ENCODE measurements around the gene MAP1LC3B. TPM values are rescaled to one million over a fixed set of nuclear protein-coding genes. Genes with fewer than 3 reads are reported as not detected.

MAP1LC3B gene
- total RNA-seq, 1 experiment from 2014 or later, result 45.3 TPM

DNA sequence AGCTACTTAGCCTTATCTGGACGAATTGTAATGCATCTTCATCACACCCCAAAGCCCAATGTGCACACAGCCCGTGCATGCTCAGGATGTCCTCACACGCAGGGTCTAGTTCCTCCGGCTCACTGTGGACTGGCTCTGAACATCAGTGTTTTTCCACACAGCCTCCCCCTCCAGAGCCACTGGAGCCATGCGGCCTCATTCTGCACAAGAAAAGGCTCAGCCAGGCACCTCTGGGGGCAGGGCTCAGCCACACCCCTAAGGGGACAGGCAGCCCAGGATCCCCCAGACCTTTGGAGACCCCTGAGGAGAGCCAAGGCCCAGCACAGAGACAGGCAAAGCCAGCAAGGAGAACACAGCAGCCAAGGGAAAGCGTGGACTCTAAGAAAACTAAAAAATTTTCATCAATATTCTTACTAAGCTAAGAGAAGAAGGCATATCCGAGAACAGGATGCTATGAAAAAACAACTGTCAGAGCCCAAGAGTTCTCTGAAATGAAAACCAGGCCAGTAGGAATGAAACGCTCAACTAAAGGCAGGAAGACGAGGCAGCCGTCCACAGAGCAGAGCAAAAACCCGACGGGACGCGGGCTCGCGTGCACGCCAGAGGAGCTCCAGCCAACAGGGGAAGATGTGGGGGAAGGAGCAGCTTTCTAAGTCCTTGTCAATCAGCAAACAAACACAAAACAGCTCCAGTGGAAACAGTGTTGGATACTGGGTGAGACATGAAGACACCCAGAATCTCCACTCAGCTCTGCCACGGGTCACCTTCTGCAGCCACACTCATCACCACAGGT lies 34.5 kb downstream of the MAP1LC3B start:
- Histone ChIP-seq H3K27ac (no peak overlapping the region), H3K4me2 (no peak overlapping the region), H3K4me3 (no peak overlapping the region), H4K20me1 (ENCODE audit: insufficient read depth) (peaks cover 5% of the 10 kb centered on the region), H3K9me2 (ENCODE audit: insufficient read depth) (no peaks in the 10 kb centered on the region), H3K9me3 (ENCODE audit: insufficient read depth, low read depth) (no peaks in the 10 kb centered on the region), H2AFZ (no peak overlapping the region), H3F3A (ENCODE audit: insufficient read depth, low read depth) (no peaks in the 10 kb centered on the region), H3K36me3 (ENCODE audit: low read depth) (no peaks in the 10 kb centered on the region), H3K79me2 (ENCODE audit: low read depth) (no peaks in the 10 kb centered on the region), H3K4me1 (replicated peaks; ENCODE audit: insufficient read depth) (no peaks in the 10 kb centered on the region), H3K27me3 (ENCODE audit: insufficient read depth, low read depth) (no peaks in the 10 kb centered on the region)
- CTCF ChIA-PET, result no interaction called here
- no peak for TF ChIP-seq EZH2 (IDR thresholded peaks at IDR 0.05; ENCODE audit: low read depth)
- TF ChIP-seq, protein P1, sequence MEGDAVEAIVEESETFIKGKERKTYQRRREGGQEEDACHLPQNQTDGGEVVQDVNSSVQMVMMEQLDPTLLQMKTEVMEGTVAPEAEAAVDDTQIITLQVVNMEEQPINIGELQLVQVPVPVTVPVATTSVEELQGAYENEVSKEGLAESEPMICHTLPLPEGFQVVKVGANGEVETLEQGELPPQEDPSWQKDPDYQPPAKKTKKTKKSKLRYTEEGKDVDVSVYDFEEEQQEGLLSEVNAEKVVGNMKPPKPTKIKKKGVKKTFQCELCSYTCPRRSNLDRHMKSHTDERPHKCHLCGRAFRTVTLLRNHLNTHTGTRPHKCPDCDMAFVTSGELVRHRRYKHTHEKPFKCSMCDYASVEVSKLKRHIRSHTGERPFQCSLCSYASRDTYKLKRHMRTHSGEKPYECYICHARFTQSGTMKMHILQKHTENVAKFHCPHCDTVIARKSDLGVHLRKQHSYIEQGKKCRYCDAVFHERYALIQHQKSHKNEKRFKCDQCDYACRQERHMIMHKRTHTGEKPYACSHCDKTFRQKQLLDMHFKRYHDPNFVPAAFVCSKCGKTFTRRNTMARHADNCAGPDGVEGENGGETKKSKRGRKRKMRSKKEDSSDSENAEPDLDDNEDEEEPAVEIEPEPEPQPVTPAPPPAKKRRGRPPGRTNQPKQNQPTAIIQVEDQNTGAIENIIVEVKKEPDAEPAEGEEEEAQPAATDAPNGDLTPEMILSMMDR (conservative IDR thresholded peaks at IDR 0.05), result no peak
- no TSS peak for BruUV-seq (replicated peaks)
- intact Hi-C loops (cut with micrococcal nuclease; ENCODE audit: unreplicated experiment), result no loop called here
- no peak for DNase-seq
- POLR2A ChIA-PET (ENCODE audit: unreplicated experiment), result no interaction called here

DNA sequence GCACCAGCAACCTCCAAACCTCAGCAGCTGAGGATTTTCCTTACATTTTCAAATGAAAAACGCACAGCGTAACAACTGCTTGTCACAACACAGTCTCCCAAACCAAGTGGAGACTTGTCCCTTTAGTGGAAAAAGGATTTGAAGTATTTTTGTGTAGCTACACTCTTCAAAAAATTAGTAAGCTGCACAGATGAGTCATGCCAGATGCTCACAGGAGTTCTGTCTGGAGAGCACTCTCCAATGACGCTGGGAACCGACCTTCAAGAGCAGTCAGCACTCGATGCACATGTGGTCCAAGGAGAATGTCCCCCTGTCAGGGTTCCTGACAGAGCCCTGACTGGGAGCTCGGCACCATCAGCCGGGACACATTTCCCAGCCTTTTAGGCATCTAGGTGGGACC lies 39.8 kb downstream of the MAP1LC3B start:
- H3K27ac ChIP-seq, result no peak overlapping the region
- no peak overlapping the region for H3K4me3 ChIP-seq
- H2AFZ ChIP-seq, result no peak overlapping the region
- H3K79me2 ChIP-seq (ENCODE audit: low read depth), result no peaks in the 10 kb centered on the region
- intact Hi-C loops (cut with micrococcal nuclease; ENCODE audit: unreplicated experiment), result no loop called here
- DNase-seq, result no peak
- H3K9me2 ChIP-seq (ENCODE audit: insufficient read depth), result no peaks in the 10 kb centered on the region
- CTCF ChIA-PET, result no interaction called here
- BruUV-seq (replicated peaks), result no TSS peak
- POLR2A ChIA-PET (ENCODE audit: unreplicated experiment), result no interaction called here
- no peak for TF ChIP-seq EZH2 (IDR thresholded peaks at IDR 0.05; ENCODE audit: low read depth)
- TF ChIP-seq, protein P1 (conservative IDR thresholded peaks at IDR 0.05), result no peak
- H3F3A ChIP-seq (ENCODE audit: insufficient read depth, low read depth), result no peaks in the 10 kb centered on the region
- peaks cover 5% of the 10 kb centered on the region for H4K20me1 ChIP-seq (ENCODE audit: insufficient read depth)
- no peaks in the 10 kb centered on the region for H3K36me3 ChIP-seq (ENCODE audit: low read depth)
- H3K4me1 ChIP-seq (replicated peaks; ENCODE audit: insufficient read depth), result no peaks in the 10 kb centered on the region
- H3K9me3 ChIP-seq (ENCODE audit: insufficient read depth, low read depth), result no peaks in the 10 kb centered on the region
- H3K4me2 ChIP-seq, result no peak overlapping the region
- no peaks in the 10 kb centered on the region for H3K27me3 ChIP-seq (ENCODE audit: insufficient read depth, low read depth)

DNA sequence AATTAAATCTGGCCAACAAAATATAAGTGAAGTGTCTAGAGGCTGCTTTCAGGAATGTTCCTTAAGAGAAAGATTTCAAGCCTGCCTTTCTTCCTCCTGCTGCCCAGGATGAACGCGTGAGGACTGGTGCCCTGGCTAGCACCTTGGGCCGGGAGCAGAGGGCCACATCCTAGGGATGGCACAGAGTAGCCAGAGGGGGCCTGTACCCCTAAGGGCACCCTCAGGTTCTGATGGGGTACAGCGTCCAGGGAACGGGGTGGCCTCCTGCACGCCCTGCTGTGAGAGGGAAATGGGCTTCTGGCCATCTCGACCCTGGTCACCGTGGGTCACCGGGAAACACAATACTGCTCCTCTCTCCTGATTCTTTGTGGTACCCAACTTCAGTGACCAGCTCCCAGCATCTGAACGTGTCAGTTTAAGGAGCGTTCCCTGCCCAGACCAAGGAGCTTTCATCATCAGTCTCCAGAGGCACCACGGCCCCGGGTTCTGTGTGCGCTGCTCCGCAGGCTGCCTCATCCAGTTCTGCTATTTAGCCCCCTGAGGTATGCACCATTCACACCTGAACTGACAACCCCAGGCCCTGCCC lies 40.3 kb downstream of the MAP1LC3B start:
- Histone ChIP-seq H3K36me3 (ENCODE audit: low read depth) (no peaks in the 10 kb centered on the region), H3K27ac (no peak overlapping the region), H4K20me1 (ENCODE audit: insufficient read depth) (peaks cover 5% of the 10 kb centered on the region; the same call in 1 of the 2 replicates), H2AFZ (no peak overlapping the region), H3K9me3 (ENCODE audit: insufficient read depth, low read depth) (no peaks in the 10 kb centered on the region), H3K79me2 (ENCODE audit: low read depth) (no peaks in the 10 kb centered on the region), H3K4me3 (no peak overlapping the region), H3F3A (ENCODE audit: insufficient read depth, low read depth) (no peaks in the 10 kb centered on the region), H3K27me3 (ENCODE audit: insufficient read depth, low read depth) (no peaks in the 10 kb centered on the region), H3K4me1 (replicated peaks; ENCODE audit: insufficient read depth) (no peaks in the 10 kb centered on the region), H3K4me2 (no peak overlapping the region), H3K9me2 (ENCODE audit: insufficient read depth) (no peaks in the 10 kb centered on the region)
- TF ChIP-seq EZH2 (IDR thresholded peaks at IDR 0.05; ENCODE audit: low read depth), result no peak
- POLR2A ChIA-PET (ENCODE audit: unreplicated experiment), result no interaction called here
- no TSS peak for BruUV-seq (replicated peaks)
- DNase-seq, result no peak
- intact Hi-C loops (cut with micrococcal nuclease; ENCODE audit: unreplicated experiment), result no loop called here
- CTCF ChIA-PET, result no interaction called here
